GM21423 (cell line): ENCODE measurements around the gene WDFY3.
"Not testable (repeated sequence)": the region's sequence is repeated elsewhere in the genome, so short reads cannot be mapped to it uniquely, and the experiment has no call there.

Experiments
- ATAC-seq: cut with Tn5 transposase; IDR thresholded peaks from one replicate; pipeline ENCODE4 v1.9.1; 2021; ENCODE audit warnings: mild to moderate bottlenecking, moderate library complexity; ENCODE audit not compliant: unreplicated experiment

The WDFY3 gene

GRCh38 chr4:84862064-84862463 is 104.4 kb downstream of the WDFY3 start:
- ATAC-seq = no peak

DNA sequence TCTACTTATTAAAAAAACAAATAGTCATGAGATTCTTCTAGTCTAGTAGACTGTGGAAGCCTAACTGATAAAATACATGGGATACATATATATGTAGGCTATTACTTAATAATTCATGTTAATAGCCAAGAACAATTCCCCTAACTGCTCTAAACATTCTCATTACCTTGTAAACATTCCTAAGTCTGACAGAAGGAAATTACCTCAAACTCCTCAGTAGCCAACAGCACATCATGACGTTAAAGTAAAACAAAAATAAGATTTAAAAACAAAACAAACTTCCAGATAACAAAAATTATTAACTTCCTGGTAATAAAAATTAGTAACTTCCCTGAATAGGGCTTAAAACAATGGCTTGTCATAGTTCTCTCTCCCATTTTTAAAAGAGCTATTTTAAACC is 109.2 kb downstream of the WDFY3 start:
- no peak for ATAC-seq

- no peak for ATAC-seq
These were observed 109.9 kb downstream of the WDFY3 start for GRCh38 chr4:84856468-84857049.

GRCh38 chr4:84855774-84856173 is 110.7 kb downstream of the WDFY3 start:
- ATAC-seq = no peak

DNA sequence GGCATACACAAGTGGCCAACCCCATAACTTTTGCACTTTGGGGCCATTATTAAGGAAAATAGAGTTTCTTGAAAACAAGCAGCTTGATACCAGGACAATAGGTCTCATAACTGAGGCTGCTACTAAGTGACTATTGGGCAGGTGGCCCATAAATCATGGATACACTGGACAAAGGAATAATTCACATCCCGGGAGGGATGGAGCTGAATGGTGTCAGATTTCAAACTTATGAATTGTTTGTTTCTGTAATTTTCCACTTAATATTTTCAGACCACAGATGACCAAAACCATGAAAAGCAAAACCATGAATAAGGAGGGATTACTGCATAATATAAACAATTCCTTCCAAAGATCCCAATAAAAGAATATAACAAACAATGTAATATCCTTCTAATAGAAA is 114.4 kb downstream of the WDFY3 start:
- no peak for ATAC-seq

- ATAC-seq = no peak
These were observed 117.3 kb downstream of the WDFY3 start for GRCh38 chr4:84849051-84849640.

- ATAC-seq = no peak
These were observed 118.1 kb downstream of the WDFY3 start for GRCh38 chr4:84848432-84848831.

GRCh38 chr4:84847978-84848377 is 118.5 kb downstream of the WDFY3 start:
- no peak for ATAC-seq

DNA sequence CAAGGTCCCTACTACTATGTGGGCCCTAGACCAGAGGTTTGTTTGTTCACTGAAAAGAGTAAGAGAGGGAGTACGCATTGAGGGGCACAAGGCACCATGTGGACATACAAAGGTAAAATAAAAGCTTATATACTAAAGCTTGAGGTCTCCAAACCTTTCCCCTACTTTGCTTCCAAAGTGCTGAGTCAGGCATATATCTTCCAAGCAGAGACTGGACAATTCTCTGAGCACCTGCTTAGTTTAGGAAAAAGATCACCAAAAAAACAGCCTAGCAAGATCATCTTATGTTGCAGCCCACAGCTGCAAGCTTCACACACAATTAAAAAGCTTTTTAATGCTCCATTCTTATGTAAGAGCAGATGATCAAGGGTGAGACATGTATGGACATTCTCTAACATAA is 119.5 kb downstream of the WDFY3 start:
- ATAC-seq = no peak

GRCh38 chr4:84841435-84841834 is 125.1 kb downstream of the WDFY3 start:
- no peak for ATAC-seq

DNA sequence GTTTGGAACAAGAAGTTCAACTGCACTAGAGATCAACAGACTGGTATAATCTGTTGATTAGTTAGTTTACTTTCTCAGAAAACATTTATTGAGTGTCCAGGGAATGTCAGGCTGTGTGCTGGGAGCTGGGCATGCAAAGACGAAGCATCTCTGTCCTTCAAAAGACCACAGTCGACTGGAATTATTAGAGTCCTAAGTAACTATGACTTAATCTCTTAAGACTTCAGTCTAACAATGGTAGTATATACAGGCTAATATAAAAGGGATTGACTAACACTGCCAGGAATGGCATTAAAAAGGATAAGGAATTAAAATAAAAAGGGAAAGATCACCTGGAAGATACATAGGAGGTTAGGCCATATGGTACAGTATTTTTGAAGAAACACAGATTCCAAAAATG is 128.7 kb downstream of the WDFY3 start:
- no peak for ATAC-seq

- ATAC-seq = not testable (repeated sequence)
These were observed 136.9 kb downstream of the WDFY3 start for GRCh38 chr4:84829633-84830032.

DNA sequence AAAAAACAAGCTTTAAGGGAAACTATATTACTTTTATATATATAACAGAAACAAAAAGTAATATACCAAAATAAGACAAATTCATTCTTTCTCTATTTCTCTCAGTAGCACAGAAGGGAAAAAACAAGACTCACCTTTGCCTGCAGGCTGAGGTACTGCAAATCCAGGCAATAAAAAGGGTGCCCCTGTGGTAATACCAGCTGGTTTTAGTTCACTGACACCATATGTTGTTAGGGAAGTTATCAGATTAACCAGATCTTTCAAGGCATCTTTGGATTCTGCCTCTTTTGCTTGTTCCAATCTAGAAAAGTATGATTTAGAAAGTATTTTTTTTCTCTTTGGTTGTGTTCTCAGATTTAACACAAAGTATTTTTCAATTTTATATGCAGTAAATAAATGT is 139.8 kb downstream of the WDFY3 start:
- ATAC-seq = no peak

DNA sequence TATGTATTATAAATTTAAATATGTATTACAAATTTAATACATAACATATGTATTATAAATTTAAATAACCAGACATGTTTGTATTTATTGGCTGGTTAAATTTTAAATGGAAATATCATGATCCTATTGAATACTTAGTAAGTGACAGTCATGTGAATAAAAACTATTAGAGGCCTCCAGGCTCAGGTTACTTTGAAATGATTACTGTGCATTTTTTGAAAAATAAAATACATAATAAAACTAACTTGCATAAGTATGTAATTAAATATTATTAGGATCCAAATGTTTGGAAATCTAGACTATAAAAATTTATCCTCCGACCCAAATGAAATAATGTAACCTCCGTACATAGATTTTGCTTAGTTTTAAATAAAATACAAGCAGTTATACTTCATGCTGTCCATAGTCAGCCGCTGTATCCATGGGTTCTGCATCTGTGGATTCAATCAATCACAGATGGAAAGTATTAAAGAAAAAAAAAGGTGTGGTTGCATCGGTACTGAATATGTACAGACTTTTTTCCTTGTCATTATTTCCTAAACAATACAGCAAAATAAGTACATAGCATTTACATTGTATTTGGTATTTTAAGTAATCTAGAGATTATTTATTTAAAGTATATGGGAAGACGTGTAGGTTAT is 140.7 kb downstream of the WDFY3 start:
- ATAC-seq = no peak

- ATAC-seq = no peak
These were observed 145.4 kb downstream of the WDFY3 start for GRCh38 chr4:84821064-84821463.

- no peak for ATAC-seq
These were observed 152.3 kb downstream of the WDFY3 start for GRCh38 chr4:84814094-84814750.

DNA sequence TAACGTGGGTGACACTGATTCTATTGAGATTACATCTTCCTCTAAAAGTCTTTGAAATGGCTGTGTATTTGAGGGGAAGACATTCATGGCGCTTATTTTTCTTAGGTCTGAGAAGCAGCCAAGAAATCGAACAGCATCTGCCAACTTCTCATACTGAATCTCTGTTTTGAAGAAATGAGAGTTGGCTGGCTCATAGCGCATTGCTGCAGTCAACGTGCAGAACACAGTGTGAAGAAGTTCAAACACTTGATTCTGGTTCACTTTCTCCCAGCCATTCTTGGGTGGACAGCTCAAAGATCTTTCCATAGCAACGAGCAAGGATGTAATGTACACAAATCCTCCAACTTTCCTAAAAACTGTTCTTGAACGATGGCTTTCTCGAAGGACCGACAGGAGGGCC is 156.5 kb downstream of the WDFY3 start:
- no peak for ATAC-seq

GRCh38 chr4:84808332-84808731 is 158.2 kb downstream of the WDFY3 start:
- ATAC-seq = no peak

- ATAC-seq = not testable (repeated sequence)
These were observed 159.9 kb downstream of the WDFY3 start for GRCh38 chr4:84806541-84806940.

DNA sequence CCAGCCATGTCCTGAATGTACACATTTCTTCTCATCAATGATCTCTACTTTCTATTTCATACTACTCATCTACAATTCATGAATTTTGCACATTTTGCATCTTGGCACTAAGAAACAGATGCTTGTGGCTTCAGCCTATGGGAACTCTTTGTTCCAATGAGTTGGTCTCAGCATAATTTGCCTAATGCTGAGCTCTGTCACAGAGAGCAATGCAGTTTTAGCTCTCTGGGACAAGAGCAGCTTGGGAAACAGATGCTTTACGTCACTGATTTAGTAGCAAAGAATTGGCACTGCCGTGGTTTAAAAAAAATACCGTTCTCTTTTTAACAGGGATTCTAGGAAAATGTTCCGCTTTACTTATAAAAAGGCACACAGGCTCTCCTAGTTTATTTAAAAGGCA is 162.4 kb downstream of the WDFY3 start:
- no peak for ATAC-seq

- no peak for ATAC-seq
These were observed 162.8 kb downstream of the WDFY3 start for GRCh38 chr4:84803720-84804119.

DNA sequence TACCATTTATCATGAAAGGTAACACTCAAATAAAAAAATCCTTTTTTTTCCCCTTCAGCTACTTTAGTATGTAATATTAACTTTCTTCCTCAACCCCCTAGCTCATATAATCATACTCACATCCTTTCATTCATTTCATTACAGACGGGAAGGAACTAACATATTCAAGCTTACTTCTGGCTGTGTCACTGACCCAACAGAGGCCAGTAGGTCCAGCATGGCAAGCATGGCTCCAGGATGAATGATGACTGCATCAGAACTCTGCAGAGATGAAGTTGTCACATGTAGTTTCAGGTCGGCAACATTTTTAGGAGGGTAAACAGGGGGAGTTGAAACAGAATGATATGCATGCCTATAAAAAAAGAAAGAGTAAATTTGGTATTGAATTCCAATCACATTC is 163.4 kb downstream of the WDFY3 start:
- ATAC-seq = no peak
